Astrocyte (in vitro differentiated cells and primary cell): ENCODE results near the gene TRERF1. TPM values are rescaled to one million over a fixed set of nuclear protein-coding genes. Genes with fewer than 3 reads are reported as not detected.

ENCODE experiments used
- DNase-seq: peaks from one replicate; pipeline ENCODE4 v3.0.0-alpha.2; 2010; ENCODE audit warnings: low read depth
- FAIRE-seq: peaks from 2 replicates; lab custom pipeline; 2011; peaks lifted over from hg19 to GRCh38; lab: Jason Lieb, UNC
- H2AFZ ChIP-seq: 2 replicates; pipeline ENCODE4 v1.6.0; 2012; ENCODE audit warnings: low read depth, low read length, inconsistent platforms
- H3K27ac ChIP-seq: 2 replicates; pipeline ENCODE4 v1.5.1; 2011; ENCODE audit warnings: low read depth, low read length, inconsistent platforms
- H3K27me3 ChIP-seq: 2 replicates; pipeline ENCODE4 v1.6.0; 2011; ENCODE audit warnings: low read length, inconsistent platforms; ENCODE audit not compliant: insufficient read depth
- H3K36me3 ChIP-seq: 2 replicates; pipeline ENCODE4 v1.5.1; 2011; ENCODE audit warnings: low read length, inconsistent platforms; ENCODE audit not compliant: insufficient read depth
- H3K4me1 ChIP-seq: 2 replicates; pipeline ENCODE4 v1.5.1; 2011; ENCODE audit warnings: low read length, inconsistent platforms; ENCODE audit not compliant: insufficient read depth
- H3K4me2 ChIP-seq: 2 replicates; pipeline ENCODE4 v1.6.0; 2012; ENCODE audit warnings: low read length, inconsistent platforms
- H3K4me3 ChIP-seq: 2 replicates; pipeline ENCODE4 v1.5.1; 2011; ENCODE audit warnings: low read depth, mild to moderate bottlenecking, low read length, inconsistent platforms; ENCODE audit not compliant: insufficient read depth
- H3K79me2 ChIP-seq: 2 replicates; pipeline ENCODE4 v1.6.0; 2012; ENCODE audit warnings: mild to moderate bottlenecking, low read length, inconsistent platforms; ENCODE audit not compliant: insufficient read depth
- H3K9ac ChIP-seq: 2 replicates; pipeline ENCODE4 v1.6.0; 2012; ENCODE audit warnings: mild to moderate bottlenecking, low read length, inconsistent platforms
- H3K9me3 ChIP-seq: 2 replicates; pipeline ENCODE4 v1.5.1; 2012; ENCODE audit warnings: low read depth, mild to moderate bottlenecking, low read length, inconsistent platforms; ENCODE audit not compliant: insufficient read depth
- H4K20me1 ChIP-seq: 2 replicates; pipeline ENCODE4 v1.6.0; 2012; ENCODE audit warnings: low read length, inconsistent platforms; ENCODE audit not compliant: insufficient read depth
- H3K27ac Mint-ChIP-seq: one replicate; pipeline ENCODE4 v1.8.0; 2021; ENCODE audit warnings: mild to moderate bottlenecking, mixed read lengths; ENCODE audit not compliant: unreplicated experiment
- H3K27me3 Mint-ChIP-seq: one replicate; pipeline ENCODE4 v1.8.0; 2021; ENCODE audit warnings: low read depth, mixed read lengths; ENCODE audit not compliant: unreplicated experiment
- H3K36me3 Mint-ChIP-seq: one replicate; pipeline ENCODE4 v1.8.0; 2021; ENCODE audit warnings: low read depth, mixed read lengths; ENCODE audit not compliant: unreplicated experiment
- H3K4me1 Mint-ChIP-seq: one replicate; pipeline ENCODE4 v1.8.0; 2021; ENCODE audit warnings: low read depth, mixed read lengths; ENCODE audit not compliant: unreplicated experiment
- H3K4me3 Mint-ChIP-seq: one replicate; pipeline ENCODE4 v1.8.0; 2021; ENCODE audit warnings: mild to moderate bottlenecking, moderate library complexity, mixed read lengths; ENCODE audit not compliant: unreplicated experiment
- H3K9me3 Mint-ChIP-seq: one replicate; pipeline ENCODE4 v1.8.0; 2021; ENCODE audit warnings: mild to moderate bottlenecking, mixed read lengths; ENCODE audit not compliant: unreplicated experiment
- CTCF ChIP-seq: IDR thresholded peaks from 2 replicates; pipeline ENCODE4 v1.5.1; 2011; ENCODE audit warnings: low read depth, mild to moderate bottlenecking, inconsistent platforms, low read length, moderate library complexity; ENCODE audit not compliant: insufficient read depth
- EZH2 ChIP-seq: IDR thresholded peaks from 2 replicates; pipeline ENCODE4 v1.6.1; 2012; ENCODE audit warnings: mild to moderate bottlenecking, low read length, inconsistent platforms; ENCODE audit not compliant: insufficient read depth
- total RNA-seq: library from RNA; stranded (reverse); gene quantifications from 2 replicates; pipeline ENCODE4 v1.2.1, GENCODE V29; 2021

The TRERF1 gene
- total RNA-seq, 1 donor from 2014 or later = 8.6 TPM

DNA sequence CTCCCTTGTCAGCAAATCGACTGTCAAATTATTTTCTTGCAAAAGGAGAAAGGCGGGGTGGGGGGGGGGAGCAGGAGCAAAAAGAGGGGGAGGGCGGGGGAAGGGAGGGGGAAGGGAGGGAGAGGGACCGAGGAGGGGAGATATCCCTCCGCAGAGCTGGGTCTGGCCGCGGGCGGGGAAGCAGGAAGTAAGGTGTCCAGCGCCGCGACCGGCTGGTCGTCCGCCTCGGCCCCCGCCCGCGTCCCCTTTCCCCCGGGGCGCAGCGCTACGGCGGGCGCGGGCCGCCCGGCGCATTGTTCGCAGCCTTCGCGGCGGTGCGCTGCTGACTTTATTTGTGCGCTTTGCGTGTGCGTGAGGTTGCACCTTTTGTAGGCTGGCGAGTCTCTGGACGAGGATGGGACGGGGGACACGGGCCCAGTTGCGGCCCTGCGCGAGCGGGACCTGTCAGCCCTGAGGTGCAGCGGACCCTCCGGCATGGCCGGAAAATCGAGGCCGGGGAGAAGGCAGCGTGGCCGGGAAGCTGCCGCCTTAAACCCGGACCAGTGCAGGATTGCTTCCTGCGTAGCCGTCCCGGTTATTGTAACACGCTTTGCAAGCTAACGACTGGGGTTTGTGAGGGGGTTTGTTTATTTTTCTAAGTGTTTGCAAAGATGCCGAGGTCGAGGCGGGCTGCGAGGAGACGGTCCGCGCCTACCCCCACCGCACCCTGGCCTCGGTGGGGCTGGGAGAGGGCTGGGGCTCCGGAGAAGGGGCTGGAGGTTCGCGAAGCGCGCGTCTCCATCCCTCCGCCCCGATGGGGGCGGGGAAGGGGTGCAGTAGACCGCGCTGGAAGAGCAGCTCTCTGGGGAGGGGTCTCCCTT lies 675 bp upstream of the TRERF1 start:
- Histone ChIP-seq H3K27ac (peak overlapping the region; percentile 85), H3K27me3 (no peaks in the 10 kb centered on the region), H3K4me2 (peak overlapping the region; percentile 97), H3K9me3 (no peaks in the 10 kb centered on the region), H4K20me1 (peaks cover 8% of the 10 kb centered on the region), H3K9ac (peak overlapping the region; percentile 87), H3K36me3 (no peaks in the 10 kb centered on the region), H3K79me2 (peaks cover 40% of the 10 kb centered on the region), H2AFZ (peak overlapping the region; percentile 83), H3K4me1 (peaks cover 30% of the 10 kb centered on the region), H3K4me3 (peak overlapping the region; percentile 81)
- H3K27ac Mint-ChIP-seq = no peak overlapping the region
- H3K4me1 Mint-ChIP-seq = peaks cover 19% of the 10 kb centered on the region
- FAIRE-seq (no peak), DNase-seq (peak; percentile 72)
- H3K9me3 Mint-ChIP-seq = no peaks in the 10 kb centered on the region
- H3K36me3 Mint-ChIP-seq = peaks cover 2% of the 10 kb centered on the region
- no peaks in the 10 kb centered on the region for H3K27me3 Mint-ChIP-seq
- H3K4me3 Mint-ChIP-seq = peak overlapping the region; percentile 98
- TF ChIP-seq EZH2 = no peak
- no peak for TF ChIP-seq CTCF

DNA sequence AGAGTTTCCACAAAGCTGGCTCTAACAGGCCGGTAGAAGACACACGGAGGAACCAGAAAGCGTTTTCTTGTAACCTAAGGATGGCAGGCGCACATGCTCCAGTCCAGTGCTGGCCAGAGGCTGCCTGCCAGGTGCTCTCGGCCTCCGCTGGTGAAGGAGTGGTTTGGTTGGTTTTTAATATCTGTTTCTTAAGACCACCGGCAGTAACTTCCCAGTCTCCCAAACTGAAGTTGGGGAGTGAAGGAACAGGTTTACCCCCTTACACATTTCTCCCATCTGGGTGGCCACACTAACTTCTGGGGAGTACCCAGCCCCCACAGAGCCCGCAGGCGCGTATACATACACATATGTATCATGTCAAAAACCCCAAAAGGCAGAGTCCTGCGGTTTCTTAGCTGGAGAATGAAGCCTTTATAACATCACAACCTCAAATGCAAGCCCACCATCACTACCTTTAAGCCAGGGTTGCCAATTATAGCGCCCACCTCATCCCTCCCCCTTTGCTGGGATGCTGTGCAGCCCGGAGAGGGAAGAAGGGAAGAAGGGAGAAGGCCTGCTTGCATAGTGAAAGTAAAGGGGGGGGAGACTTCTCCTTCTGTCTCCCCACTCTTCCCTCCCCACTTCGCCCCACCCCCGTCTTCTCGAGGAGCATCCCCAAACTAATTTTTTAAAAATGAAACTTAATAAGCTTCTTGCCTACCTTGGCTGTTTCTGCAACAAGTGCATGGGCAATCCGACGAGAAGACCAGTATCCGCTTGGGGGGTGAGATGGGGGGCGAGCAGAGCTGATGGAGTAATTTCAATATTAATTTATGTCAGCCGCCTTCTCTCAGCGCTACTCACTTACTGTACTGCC lies 1.0 kb downstream of the TRERF1 start:
- peak overlapping the region; percentile 80 for H2AFZ ChIP-seq
- H3K9ac ChIP-seq = peak overlapping the region; percentile 87
- peaks cover 54% of the 10 kb centered on the region for H3K79me2 ChIP-seq
- Mint-ChIP-seq H3K27ac (no peak overlapping the region), H3K9me3 (no peaks in the 10 kb centered on the region), H3K4me1 (peaks cover 19% of the 10 kb centered on the region), H3K36me3 (peaks cover 11% of the 10 kb centered on the region), H3K27me3 (no peaks in the 10 kb centered on the region), H3K4me3 (peak overlapping the region; percentile 98)
- H4K20me1 ChIP-seq = peaks cover 19% of the 10 kb centered on the region
- H3K27me3 ChIP-seq = no peaks in the 10 kb centered on the region
- peak overlapping the region; percentile 85 for H3K27ac ChIP-seq
- DNase-seq (no peak), FAIRE-seq (no peak)
- TF ChIP-seq EZH2 = no peak
- no peak for TF ChIP-seq CTCF
- H3K4me1 ChIP-seq = peaks cover 30% of the 10 kb centered on the region
- H3K4me3 ChIP-seq = peak overlapping the region; percentile 81
- H3K4me2 ChIP-seq = peak overlapping the region; percentile 97
- H3K36me3 ChIP-seq = no peaks in the 10 kb centered on the region
- no peaks in the 10 kb centered on the region for H3K9me3 ChIP-seq
